Right lobe of liver (tissue), 6 donors: ENCODE data around the gene UBE2J2. TPM values are rescaled to one million over a fixed set of nuclear protein-coding genes. Genes with fewer than 3 reads are reported as not detected.

Experiments used
- ATAC-seq, 4 donors: fragments of 200-7000 bp; cut with Tn5 transposase; one replicate each; pipeline ENCODE4 v1.9.1; 2020; ENCODE audit warnings: mild to moderate bottlenecking in 4 of 4, moderate library complexity in 4 of 4
- DNase-seq, 3 donors: peaks; one replicate each; pipeline ENCODE4 v3.0.0-alpha.2; 2020
- H3K27ac ChIP-seq, 3 donors: fragments of 200-600 bp; one replicate each; pipeline ENCODE4 v1.8.0; 2022
- H3K27me3 ChIP-seq, 2 donors: fragments of 200-600 bp; one replicate each; pipeline ENCODE4 v1.8.0; 2022
- H3K36me3 ChIP-seq, 4 donors: fragments of 200-600 bp; sonication (generic) in 1 of 4; one replicate each; pipeline versions ENCODE4 v1.5.1 to v1.8.0; 2017 to 2022; ENCODE audit warnings: control low read depth in 1 of 4
- H3K4me1 ChIP-seq, 4 donors: fragments of 200-600 bp; sonication (generic) in 1 of 4; one replicate each; pipeline versions ENCODE4 v1.5.1 to v1.8.0; 2017 to 2022; ENCODE audit warnings: control low read depth in 1 of 4
- H3K4me3 ChIP-seq, 3 donors: fragments of 200-600 bp; one replicate each; pipeline ENCODE4 v1.8.0; 2022
- H3K9me3 ChIP-seq, 4 donors: fragments of 200-600 bp; sonication (generic) in 1 of 4; one replicate each; pipeline versions ENCODE4 v1.5.1 to v1.8.0; 2017 to 2022; ENCODE audit warnings: control low read depth in 1 of 4
- CTCF ChIP-seq, 4 donors: fragments of 200-600 bp in 3 of 4; fragments of 450-650 bp in 1 of 4; IDR thresholded peaks; one replicate each; pipeline versions ENCODE4 v1.5.1 to v1.8.0; 2016 to 2022; ENCODE audit warnings: antibody characterized with exemption in 4 of 4, mild to moderate bottlenecking in 2 of 4
- POLR2A ChIP-seq: fragments of 450-650 bp; IDR thresholded peaks from one replicate; pipeline ENCODE4 v1.6.1; 2017; ENCODE audit warnings: antibody characterized with exemption, mild to moderate bottlenecking
- WGBS: methylation state at CpG from one replicate; pipeline ENCODE4 v1.1.6; 2018; ENCODE audit warnings: low coverage, low lambda C conversion rate; ENCODE audit not compliant: insufficient coverage; ENCODE audit errors: missing lambda C conversion rate; 5-methylcytosine and 5-hydroxymethylcytosine counted together
- intact Hi-C, 2 donors: fragments of 100-400 bp; cut with DNase I; formaldehyde crosslinking; loops; one replicate each; pipeline versions ENCODE4 v1.11.2 to v1.14.1; 2022
- total RNA-seq, 6 experiments: library from RNA; depleted of rRNA in 2 of 6; stranded (reverse); fragments of >200 nt in 2 of 6; fragmentation: NEBNext Ultra II Directional in 3 of 6; extraction: Animal tissue kit (Norgen Biotek cat#: 25700) in 3 of 6; gene quantifications; one replicate each; pipeline versions ENCODE4 v1.1.0 to v1.2.4, GENCODE V29; 2016 to 2023
- donor health status: DM: no; HTN: yes; CAD: no.
- donor health status: DM: no; HTN: no; CAD: no.
- donor health status: DM: no; HTN: no; CAD: no.
- donor health status: DM: no; HTN: yes; CAD: no.
- donor health status: DM: no; HTN: yes; CAD: no.

Gene UBE2J2
- total RNA-seq, 6 experiments from 2014 or later, result 25.5 to 30.6 (median 26.9) TPM

GRCh38 chr1:1223891-1224290 lies 49.8 kb downstream of the UBE2J2 start:
- intact Hi-C loops, result no loop called here
- Histone ChIP-seq H3K27me3 (no peaks in the 10 kb centered on the region), H3K27ac (no peak overlapping the region), H3K9me3 (no peaks in the 10 kb centered on the region), H3K4me3 (no peak overlapping the region), H3K4me1 (no peaks in the 10 kb centered on the region), H3K36me3 (peaks cover 0 to 66% (median 11%) of the 10 kb centered on the region in 4 donors)
- 92% methylated on average over 6 of the region's 21 CpGs for WGBS
- TF ChIP-seq CTCF (IDR thresholded peaks at IDR 0.05), result no peak
- TF ChIP-seq POLR2A, result no peak
- no peak for DNase-seq
- no peak for ATAC-seq

GRCh38 chr1:1223321-1223720 lies 50.3 kb downstream of the UBE2J2 start:
- ATAC-seq (no peak), DNase-seq (no peak)
- no peak overlapping the region for H3K4me3 ChIP-seq
- H3K36me3 ChIP-seq, result peaks cover 0 to 65% (median 11%) of the 10 kb centered on the region in 4 donors
- H3K27ac ChIP-seq, result no peak overlapping the region
- no peaks in the 10 kb centered on the region for H3K4me1 ChIP-seq
- intact Hi-C loops, result no loop called here
- TF ChIP-seq CTCF (IDR thresholded peaks at IDR 0.05), result no peak
- TF ChIP-seq POLR2A, result no peak
- WGBS, result no CpG with 5 or more reads among the region's 15 CpGs
- no peaks in the 10 kb centered on the region for H3K9me3 ChIP-seq
- H3K27me3 ChIP-seq, result no peaks in the 10 kb centered on the region

- no peak for DNase-seq
- WGBS, result 92% methylated on average over 29 of the region's 44 CpGs
- Histone ChIP-seq H3K27ac (no peak overlapping the region), H3K9me3 (no peaks in the 10 kb centered on the region), H3K4me3 (no peak overlapping the region), H3K27me3 (no peaks in the 10 kb centered on the region), H3K4me1 (no peaks in the 10 kb centered on the region), H3K36me3 (peaks cover 0 to 65% (median 11%) of the 10 kb centered on the region in 4 donors)
- no peak for ATAC-seq
- TF ChIP-seq CTCF (IDR thresholded peaks at IDR 0.05) (no peak), POLR2A (no peak)
- intact Hi-C loops, result no loop called here
Observed at GRCh38 chr1:1222575-1223225, 51.0 kb downstream of the UBE2J2 start.

- TF ChIP-seq POLR2A (no peak), CTCF (IDR thresholded peaks at IDR 0.05) (no peak)
- H3K4me3 ChIP-seq, result no peak overlapping the region
- no peaks in the 10 kb centered on the region for H3K27me3 ChIP-seq
- H3K27ac ChIP-seq, result no peak overlapping the region
- no peak for DNase-seq
- no peaks in the 10 kb centered on the region for H3K4me1 ChIP-seq
- intact Hi-C loops, result no loop called here
- ATAC-seq, result no peak
- no peaks in the 10 kb centered on the region for H3K9me3 ChIP-seq
- H3K36me3 ChIP-seq, result peaks cover 0 to 68% (median 11%) of the 10 kb centered on the region in 4 donors
- 73% methylated on average over 8 of the region's 30 CpGs for WGBS
Observed at GRCh38 chr1:1221887-1222574, 51.6 kb downstream of the UBE2J2 start.
